ENCODE data around the gene DNMT1. TPM values are rescaled to one million over a fixed set of nuclear protein-coding genes. Genes with fewer than 3 reads are reported as not detected.

Gene DNMT1
- total and polyA plus RNA-seq, 2 donors (not counting 1 experiment from before 2014, with no cell fraction given): 53.0 to 119 TPM

GRCh38 chr19:10126213-10126639, 68.5 kb downstream of the DNMT1 start:
- Histone ChIP-seq H3K4me3 (ENCODE audit: control extremely low read depth in 1 of 5, extremely low read depth in 1 of 5, insufficient read depth in 1 of 5, low read depth in 2 of 5, low read length in 4 of 5) (no peak overlapping the region), H3K4me2 (replicated peaks; ENCODE audit: low read depth, low read length, poor library complexity, severe bottlenecking) (peak overlapping the region; percentile 15), H3K27me3 (replicated peaks in 1 of 4; ENCODE audit: control extremely low read depth in 1 of 4, control insufficient read depth in 3 of 4, insufficient read depth in 4 of 4, low read length in 3 of 4) (no peaks in the 10 kb centered on the region), H3K79me2 (ENCODE audit: control insufficient read depth, insufficient read depth, low read length) (no peaks in the 10 kb centered on the region), H3K36me3 (replicated peaks in 1 of 2; ENCODE audit: control extremely low read depth in 1 of 2, control insufficient read depth in 1 of 2, extremely low read depth in 1 of 2, insufficient read depth in 2 of 2, low read length in 1 of 2) (no peaks in the 10 kb centered on the region), H3K27ac (ENCODE audit: low read length in 2 of 2) (no peak overlapping the region), H3K9ac (ENCODE audit: low read length) (no peak overlapping the region), H4K20me1 (ENCODE audit: control insufficient read depth, insufficient read depth, low read length, poor library complexity, severe bottlenecking) (no peaks in the 10 kb centered on the region), H3K9me3 (ENCODE audit: control extremely low read depth in 1 of 3, control insufficient read depth in 2 of 3, insufficient read depth in 1 of 3, low read length in 2 of 3) (no peaks in the 10 kb centered on the region), H3K4me1 (ENCODE audit: control insufficient read depth in 2 of 2, insufficient read depth in 2 of 2, low read length in 2 of 2) (peaks cover 6 to 19% of the 10 kb centered on the region in 2 donors), H2AFZ (ENCODE audit: insufficient read depth, low read depth, low read length, poor library complexity, severe bottlenecking) (no peak overlapping the region)
- intact Hi-C loops (cut with micrococcal nuclease): no loop called here
- TF ChIP-seq CTCF (IDR thresholded peaks at IDR 0.05): no peak
- ChIA-PET CTCF (interaction anchor here (0.6 kb wide), 1 partner anchor 17 kb away, joined by 4 read pairs; no protein-coding TSS in a partner anchor), POLR2A (no interaction called here)
- DNase-seq: peak; percentile 48
- H3K27me3 Mint-ChIP-seq: no peaks in the 10 kb centered on the region
- H3K27ac Mint-ChIP-seq: no peak overlapping the region
- WGBS (ENCODE audit: insufficient coverage): no CpG with 5 or more reads among the region's 4 CpGs
- H3K4me1 Mint-ChIP-seq: peaks cover 14% of the 10 kb centered on the region
- ATAC-seq (ENCODE audit: low read depth): peak; percentile 47
- H3K4me3 Mint-ChIP-seq: no peak overlapping the region
- no peaks in the 10 kb centered on the region for H3K9me3 Mint-ChIP-seq (ENCODE audit: insufficient read depth)

- H3K27ac ChIP-seq (ENCODE audit: low read length in 2 of 2): no peak overlapping the region
- H3K79me2 ChIP-seq (ENCODE audit: control insufficient read depth, insufficient read depth, low read length): peaks cover 3% of the 10 kb centered on the region
- Mint-ChIP-seq H3K4me1 (peaks cover 21% of the 10 kb centered on the region), H3K27ac (no peak overlapping the region), H3K27me3 (no peaks in the 10 kb centered on the region), H3K4me3 (no peak overlapping the region), H3K9me3 (ENCODE audit: insufficient read depth) (no peaks in the 10 kb centered on the region)
- H3K4me3 ChIP-seq (ENCODE audit: control extremely low read depth in 1 of 5, extremely low read depth in 1 of 5, insufficient read depth in 1 of 5, low read depth in 2 of 5, low read length in 4 of 5): no peak overlapping the region
- peaks cover 6 to 22% of the 10 kb centered on the region in 2 donors for H3K4me1 ChIP-seq (ENCODE audit: control insufficient read depth in 2 of 2, insufficient read depth in 2 of 2, low read length in 2 of 2)
- CTCF ChIA-PET: interaction anchor here (0.7 kb wide), 1 partner anchor 334 kb away, joined by 4 read pairs; no protein-coding TSS in a partner anchor
- no peak for DNase-seq
- ATAC-seq (ENCODE audit: low read depth): no peak
- POLR2A ChIA-PET: no interaction called here
- 100% methylated on average over 6 of the region's 7 CpGs for WGBS (ENCODE audit: insufficient coverage)
- no peaks in the 10 kb centered on the region for H3K27me3 ChIP-seq (replicated peaks in 1 of 4; ENCODE audit: control extremely low read depth in 1 of 4, control insufficient read depth in 3 of 4, insufficient read depth in 4 of 4, low read length in 3 of 4)
- H3K36me3 ChIP-seq (replicated peaks in 1 of 2; ENCODE audit: control extremely low read depth in 1 of 2, control insufficient read depth in 1 of 2, extremely low read depth in 1 of 2, insufficient read depth in 2 of 2, low read length in 1 of 2): no peaks in the 10 kb centered on the region
- H3K4me2 ChIP-seq (replicated peaks; ENCODE audit: low read depth, low read length, poor library complexity, severe bottlenecking): no peak overlapping the region
- intact Hi-C loops (cut with micrococcal nuclease): loop anchor here (5.0 kb wide), 1 partner anchor 37 kb away; the partner anchor contains the start of gene SHFL
- H2AFZ ChIP-seq (ENCODE audit: insufficient read depth, low read depth, low read length, poor library complexity, severe bottlenecking): no peak overlapping the region
- TF ChIP-seq EZH2 (IDR thresholded peaks at IDR 0.05; ENCODE audit: borderline replicate concordance, insufficient read depth, low read depth, low read length, poor library complexity, severe bottlenecking) (no peak), CTCF (IDR thresholded peaks at IDR 0.05) (no peak)
- no peaks in the 10 kb centered on the region for H3K9me3 ChIP-seq (ENCODE audit: control extremely low read depth in 1 of 3, control insufficient read depth in 2 of 3, insufficient read depth in 1 of 3, low read length in 2 of 3)
- H3K9ac ChIP-seq (ENCODE audit: low read length): no peak overlapping the region
- peaks cover 2% of the 10 kb centered on the region for H4K20me1 ChIP-seq (ENCODE audit: control insufficient read depth, insufficient read depth, low read length, poor library complexity, severe bottlenecking)
These were observed 70.3 kb downstream of the DNMT1 start for GRCh38 chr19:10124429-10124828.
